SK-N-SH (cell line): ENCODE data around the gene DNAH7. TPM values are rescaled to one million over a fixed set of nuclear protein-coding genes. Genes with fewer than 3 reads are reported as not detected.

Experiments used
- CTCF ChIA-PET: fragments of 300-600, 350-600 bp; formaldehyde crosslinking; extraction: SDS; loops from one replicate; lab custom pipeline; 2021; lab: Yijun Ruan, JAX
- POLR2A ChIA-PET: fragments of 350-600 bp; sonication (Branson Sonifier 250); formaldehyde crosslinking; extraction: SDS; loops from one replicate; lab custom pipeline; 2020; ENCODE audit warnings: antibody characterized with exemption, inconsistent platforms; lab: Yijun Ruan, JAX
- DNase-seq: peaks from one replicate; pipeline ENCODE4 v3.0.0; 2012
- H2AFZ ChIP-seq: fragments of 200-600 bp; sonication (generic); 2 replicates; pipeline ENCODE4 v1.8.1; 2016; ENCODE audit warnings: antibody characterized with exemption, mild to moderate bottlenecking, low read depth
- H3F3A ChIP-seq: fragments of 200-600 bp; sonication (generic); replicated peaks from 2 replicates; pipeline ENCODE3; 2016; ENCODE audit warnings: antibody characterized with exemption, mild to moderate bottlenecking; ENCODE audit not compliant: insufficient read depth
- H3K27ac ChIP-seq, 2 experiments: fragments of 200-500 bp in 1 of 2; fragments of 200-600 bp in 1 of 2; sonication (Bioruptor generic) in 1 of 2; sonication (generic), shearing (Covaris generic) in 1 of 2; 2 replicates each; pipeline versions ENCODE4 v1.5.1 to v1.6.1; 2014 to 2016; ENCODE audit warnings: low read depth in 2 of 2, inconsistent platforms in 1 of 2, low read length in 1 of 2, mild to moderate bottlenecking in 1 of 2, mixed read lengths in 1 of 2
- H3K27me3 ChIP-seq: fragments of 200-600 bp; sonication (generic), shearing (Covaris generic); 2 replicates; pipeline ENCODE4 v1.6.1; 2016; ENCODE audit warnings: mixed run types; ENCODE audit not compliant: insufficient read depth
- H3K36me3 ChIP-seq, 2 experiments: fragments of 200-500 bp in 1 of 2; fragments of 200-600 bp in 1 of 2; sonication (Bioruptor generic) in 1 of 2; sonication (generic) in 1 of 2; replicated peaks in 1 of 2; 2 replicates each; pipeline versions ENCODE3 to v1.5.1; 2014 to 2016; ENCODE audit warnings: low read length in 1 of 2, mild to moderate bottlenecking in 1 of 2; ENCODE audit not compliant: insufficient read depth in 2 of 2, control insufficient read depth in 1 of 2
- H3K4me1 ChIP-seq, 2 experiments: fragments of 200-500 bp in 1 of 2; fragments of 200-600 bp in 1 of 2; sonication (Bioruptor generic) in 1 of 2; sonication (generic), shearing (Covaris generic) in 1 of 2; 2 replicates each; pipeline versions ENCODE4 v1.5.1 to v1.6.1; 2014 to 2016; ENCODE audit warnings: low read depth in 1 of 2, low read length in 1 of 2, mixed run types in 1 of 2; ENCODE audit not compliant: insufficient read depth in 2 of 2, control insufficient read depth in 1 of 2
- H3K4me2 ChIP-seq: fragments of 200-600 bp; sonication (generic), shearing (Covaris generic); 2 replicates; pipeline ENCODE4 v1.6.1; 2017; ENCODE audit warnings: mixed run types
- H3K4me3 ChIP-seq, 2 experiments: fragments of 200-500 bp in 1 of 2; fragments of 200-600 bp in 1 of 2; sonication (Bioruptor generic) in 1 of 2; sonication (generic), shearing (Covaris generic) in 1 of 2; 2 replicates each; pipeline versions ENCODE4 v1.5.1 to v1.8.1; 2014 to 2016; ENCODE audit warnings: low read depth in 2 of 2, inconsistent platforms in 1 of 2, low read length in 1 of 2, mild to moderate bottlenecking in 1 of 2, mixed read lengths in 1 of 2, moderate library complexity in 1 of 2
- H3K79me2 ChIP-seq: fragments of 200-600 bp; sonication (generic); 2 replicates; pipeline ENCODE4 v1.8.1; 2017; ENCODE audit warnings: mild to moderate bottlenecking; ENCODE audit not compliant: insufficient read depth
- H3K9ac ChIP-seq: fragments of 200-600 bp; sonication (generic); 2 replicates; pipeline ENCODE4 v1.6.1; 2017; ENCODE audit warnings: mixed run types
- H3K9me2 ChIP-seq: fragments of 200-600 bp; sonication (generic); 2 replicates; pipeline ENCODE4 v1.6.1; 2017; ENCODE audit warnings: mixed run types
- H3K9me3 ChIP-seq: fragments of 200-600 bp; sonication (generic); 2 replicates; pipeline ENCODE4 v1.6.1; 2017; ENCODE audit warnings: mixed run types, mild to moderate bottlenecking, moderate library complexity
- H4K20me1 ChIP-seq: fragments of 200-600 bp; sonication (generic); 2 replicates; pipeline ENCODE4 v1.6.1; 2017; ENCODE audit warnings: mild to moderate bottlenecking, mixed run types; ENCODE audit not compliant: insufficient read depth
- CHD2 ChIP-seq: fragments of 150-350 bp; IDR thresholded peaks from 2 replicates; pipeline ENCODE4 v1.6.1; 2018; ENCODE audit warnings: low read length; ENCODE audit not compliant: partially characterized antibody
- ELF1 ChIP-seq: IDR thresholded peaks from 2 replicates; pipeline ENCODE4 v1.4.0; 2012
- EZH2phosphoT487 ChIP-seq: fragments of 200-600 bp; sonication (generic); IDR thresholded peaks from 2 replicates; pipeline ENCODE4 v1.6.1; 2017; ENCODE audit warnings: low read depth, mixed run types, mild to moderate bottlenecking, antibody characterized with exemption, moderate library complexity, borderline replicate concordance
- FOXJ3 ChIP-seq: sonication (generic); formaldehyde crosslinking; IDR thresholded peaks from 2 replicates; pipeline ENCODE4 v1.5.1; 2020; ENCODE audit warnings: mild to moderate bottlenecking, missing genetic modification reagents
- FOXM1 ChIP-seq: IDR thresholded peaks from 2 replicates; pipeline ENCODE4 v1.4.0; 2012; ENCODE audit warnings: low read depth, mild to moderate bottlenecking
- GATA2 ChIP-seq: sonication (generic); formaldehyde crosslinking; IDR thresholded peaks from 2 replicates; pipeline ENCODE4 v1.5.0; 2020; ENCODE audit warnings: mild to moderate bottlenecking, missing genetic modification reagents
- JUND ChIP-seq: IDR thresholded peaks from 2 replicates; pipeline ENCODE4 v1.4.0; 2012
- MAX ChIP-seq: IDR thresholded peaks from 2 replicates; pipeline ENCODE4 v1.4.0; 2012; ENCODE audit warnings: low read depth
- MEF2A ChIP-seq: IDR thresholded peaks from 2 replicates; pipeline ENCODE4 v1.4.0; 2012; ENCODE audit warnings: low read depth, borderline replicate concordance
- MXI1 ChIP-seq: IDR thresholded peaks from 2 replicates; pipeline ENCODE4 v1.6.1; 2012; ENCODE audit warnings: mild to moderate bottlenecking, low read depth, low read length, improper control_type of control experiment
- NFIC ChIP-seq: IDR thresholded peaks from 2 replicates; pipeline ENCODE4 v1.4.0; 2012; ENCODE audit warnings: borderline replicate concordance
- NRF1 ChIP-seq: IDR thresholded peaks from 2 replicates; pipeline ENCODE4 v1.6.1; 2012; ENCODE audit warnings: low read depth, mild to moderate bottlenecking, low read length
- SIN3A ChIP-seq: IDR thresholded peaks from 2 replicates; pipeline ENCODE4 v1.6.1; 2012; ENCODE audit warnings: low read depth, mild to moderate bottlenecking, low read length, moderate library complexity, borderline replicate concordance
- TEAD4 ChIP-seq: IDR thresholded peaks from 2 replicates; pipeline ENCODE4 v1.4.0; 2012; ENCODE audit warnings: mild to moderate bottlenecking, borderline replicate concordance; ENCODE audit not compliant: insufficient read depth
- USF2 ChIP-seq: fragments of 150-350 bp; IDR thresholded peaks from 2 replicates; pipeline ENCODE4 v1.6.1; 2017; ENCODE audit warnings: antibody characterized with exemption, low read length, low read depth, borderline replicate concordance
- YY1 ChIP-seq: IDR thresholded peaks from 2 replicates; pipeline ENCODE4 v1.4.0; 2012; ENCODE audit warnings: low read depth, mild to moderate bottlenecking
- WGBS: methylation state at CpG from one replicate; pipeline ENCODE4 v1.1.6; 2017; ENCODE audit warnings: low lambda C conversion rate; 5-methylcytosine and 5-hydroxymethylcytosine counted together
- polyA plus RNA-seq, 3 experiments: library from polyadenylated mRNA; depleted of rRNA; stranded (reverse); fragments of >200 nt; gene quantifications; 2 replicates each; pipeline ENCODE4 v1.2.3, GENCODE V29; 2012
- TF ChIP-seq, protein P1 (sequence below): IDR thresholded peaks from 2 replicates; pipeline ENCODE4 v1.4.0; 2012; ENCODE audit warnings: low read depth, borderline replicate concordance
- TF ChIP-seq, protein P2 (sequence below): IDR thresholded peaks from 2 replicates; pipeline ENCODE4 v1.4.0; 2012; ENCODE audit warnings: low read depth, borderline replicate concordance
- TF ChIP-seq, protein P3 (sequence below): IDR thresholded peaks from 2 replicates; pipeline ENCODE4; 2012

The DNAH7 gene
- polyA plus RNA-seq, 1 of the 3 experiments (the other 2 are of a cell fraction) = 1.2 TPM

- no peak overlapping the region for H3K4me3 ChIP-seq
- no peak overlapping the region for H3K9ac ChIP-seq
- no peaks in the 10 kb centered on the region for H3F3A ChIP-seq
- no peak overlapping the region for H2AFZ ChIP-seq
- 100% methylated on average over 1 of the region's 1 CpG for WGBS
- no peaks in the 10 kb centered on the region for H3K4me1 ChIP-seq
- H4K20me1 ChIP-seq = no peaks in the 10 kb centered on the region
- ChIA-PET POLR2A (no interaction called here), CTCF (no interaction called here)
- no peaks in the 10 kb centered on the region for H3K27me3 ChIP-seq
- no peak overlapping the region for H3K27ac ChIP-seq
- H3K9me2 ChIP-seq = no peaks in the 10 kb centered on the region
- DNase-seq = no peak
- no peak overlapping the region for H3K4me2 ChIP-seq
- H3K36me3 ChIP-seq = no peaks in the 10 kb centered on the region
- no peaks in the 10 kb centered on the region for H3K9me3 ChIP-seq
- TF ChIP-seq NFIC (no peak), TEAD4 (no peak), YY1 (no peak), FOXJ3 (CRISPR knock-in tag) (no peak), MEF2A (no peak), MXI1 (no peak), MAX (no peak), USF2 (no peak), GATA2 (CRISPR knock-in tag) (no peak), SIN3A (no peak), FOXM1 (no peak), CHD2 (no peak)
- TF ChIP-seq, protein P1, sequence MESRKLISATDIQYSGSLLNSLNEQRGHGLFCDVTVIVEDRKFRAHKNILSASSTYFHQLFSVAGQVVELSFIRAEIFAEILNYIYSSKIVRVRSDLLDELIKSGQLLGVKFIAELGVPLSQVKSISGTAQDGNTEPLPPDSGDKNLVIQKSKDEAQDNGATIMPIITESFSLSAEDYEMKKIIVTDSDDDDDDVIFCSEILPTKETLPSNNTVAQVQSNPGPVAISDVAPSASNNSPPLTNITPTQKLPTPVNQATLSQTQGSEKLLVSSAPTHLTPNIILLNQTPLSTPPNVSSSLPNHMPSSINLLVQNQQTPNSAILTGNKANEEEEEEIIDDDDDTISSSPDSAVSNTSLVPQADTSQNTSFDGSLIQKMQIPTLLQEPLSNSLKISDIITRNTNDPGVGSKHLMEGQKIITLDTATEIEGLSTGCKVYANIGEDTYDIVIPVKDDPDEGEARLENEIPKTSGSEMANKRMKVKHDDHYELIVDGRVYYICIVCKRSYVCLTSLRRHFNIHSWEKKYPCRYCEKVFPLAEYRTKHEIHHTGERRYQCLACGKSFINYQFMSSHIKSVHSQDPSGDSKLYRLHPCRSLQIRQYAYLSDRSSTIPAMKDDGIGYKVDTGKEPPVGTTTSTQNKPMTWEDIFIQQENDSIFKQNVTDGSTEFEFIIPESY = no peak
- no peaks in the 10 kb centered on the region for H3K79me2 ChIP-seq
Observed at GRCh38 chr2:195805283-195805976, 263.2 kb downstream of the DNAH7 start.

- TF ChIP-seq, protein P2, sequence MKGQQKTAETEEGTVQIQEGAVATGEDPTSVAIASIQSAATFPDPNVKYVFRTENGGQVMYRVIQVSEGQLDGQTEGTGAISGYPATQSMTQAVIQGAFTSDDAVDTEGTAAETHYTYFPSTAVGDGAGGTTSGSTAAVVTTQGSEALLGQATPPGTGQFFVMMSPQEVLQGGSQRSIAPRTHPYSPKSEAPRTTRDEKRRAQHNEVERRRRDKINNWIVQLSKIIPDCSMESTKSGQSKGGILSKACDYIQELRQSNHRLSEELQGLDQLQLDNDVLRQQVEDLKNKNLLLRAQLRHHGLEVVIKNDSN = no peak
- TF ChIP-seq, protein P3, sequence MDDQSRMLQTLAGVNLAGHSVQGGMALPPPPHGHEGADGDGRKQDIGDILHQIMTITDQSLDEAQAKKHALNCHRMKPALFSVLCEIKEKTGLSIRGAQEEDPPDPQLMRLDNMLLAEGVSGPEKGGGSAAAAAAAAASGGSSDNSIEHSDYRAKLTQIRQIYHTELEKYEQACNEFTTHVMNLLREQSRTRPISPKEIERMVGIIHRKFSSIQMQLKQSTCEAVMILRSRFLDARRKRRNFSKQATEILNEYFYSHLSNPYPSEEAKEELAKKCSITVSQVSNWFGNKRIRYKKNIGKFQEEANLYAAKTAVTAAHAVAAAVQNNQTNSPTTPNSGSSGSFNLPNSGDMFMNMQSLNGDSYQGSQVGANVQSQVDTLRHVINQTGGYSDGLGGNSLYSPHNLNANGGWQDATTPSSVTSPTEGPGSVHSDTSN = no peak
- TF ChIP-seq JUND (no peak), MAX (no peak), TEAD4 (no peak), NRF1 (no peak), ELF1 (no peak), USF2 (no peak), MEF2A (no peak), EZH2phosphoT487 (no peak), FOXJ3 (CRISPR knock-in tag) (no peak)
- TF ChIP-seq, all 33 proteins: peak for 0
- no peak overlapping the region for H3K9ac ChIP-seq
- H3K9me3 ChIP-seq = no peaks in the 10 kb centered on the region
- POLR2A ChIA-PET = no interaction called here
- H2AFZ ChIP-seq = no peak overlapping the region
- 46% methylated on average over 1 of the region's 1 CpG for WGBS
- H3K36me3 ChIP-seq = no peaks in the 10 kb centered on the region
- H3K9me2 ChIP-seq = no peaks in the 10 kb centered on the region
- H4K20me1 ChIP-seq = no peaks in the 10 kb centered on the region
- DNase-seq = no peak
- no peak overlapping the region for H3K27ac ChIP-seq
- CTCF ChIA-PET = no interaction called here
- no peaks in the 10 kb centered on the region for H3K27me3 ChIP-seq
- H3K79me2 ChIP-seq = no peaks in the 10 kb centered on the region
- H3F3A ChIP-seq = no peaks in the 10 kb centered on the region
- H3K4me3 ChIP-seq = no peak overlapping the region
- H3K4me2 ChIP-seq = no peak overlapping the region
- no peaks in the 10 kb centered on the region for H3K4me1 ChIP-seq
Observed at GRCh38 chr2:195795879-195796278, 272.8 kb downstream of the DNAH7 start.
